Measurements from ENCODE around the gene SLC2A4RG. TPM values are rescaled to one million over a fixed set of nuclear protein-coding genes. Genes with fewer than 3 reads are reported as not detected.

The SLC2A4RG gene
- total RNA-seq, 2 donors from 2014 or later, result 30.5 to 35.1 TPM

- Mint-ChIP-seq H3K27me3 (no peaks in the 10 kb centered on the region), H3K4me3 (no peak overlapping the region)
- no peak for ATAC-seq (replicated peaks)
These were observed 7.3 kb downstream of the SLC2A4RG start for GRCh38 chr20:63746751-63747315.

DNA sequence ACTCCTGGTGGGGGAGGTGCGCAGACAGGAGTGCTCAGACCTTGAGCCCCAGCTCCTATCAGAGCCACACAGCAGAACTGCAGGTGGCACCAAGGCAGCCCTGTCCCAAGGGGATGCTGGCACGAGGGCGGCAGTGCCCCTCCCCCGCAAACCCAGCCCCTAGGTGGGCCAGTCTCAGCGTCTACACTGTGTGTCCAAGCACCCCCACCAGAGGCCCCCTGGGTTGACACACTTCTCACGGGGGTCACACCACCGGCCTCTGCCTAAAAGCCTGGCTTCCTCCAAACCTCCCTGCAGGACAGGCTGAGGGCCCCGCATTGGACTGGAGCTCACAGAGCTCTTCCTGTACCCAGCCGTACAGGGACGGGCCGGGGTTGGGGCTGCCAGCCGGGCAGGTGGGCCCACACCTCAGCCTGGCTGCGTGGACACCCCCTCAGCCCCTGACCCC lies 8.1 kb downstream of the SLC2A4RG start:
- H3K27me3 Mint-ChIP-seq, result no peaks in the 10 kb centered on the region
- H3K4me1 Mint-ChIP-seq, result no peaks in the 10 kb centered on the region
- H3K9me3 Mint-ChIP-seq, result no peaks in the 10 kb centered on the region
- H3K4me3 Mint-ChIP-seq, result no peak overlapping the region
- no peaks in the 10 kb centered on the region for H3K36me3 Mint-ChIP-seq (ENCODE audit: low read depth)
- ATAC-seq (replicated peaks), result no peak
- H3K27ac Mint-ChIP-seq, result no peak overlapping the region

More at GRCh38 chr20:63746751-63747315, 7.3 kb downstream of the SLC2A4RG start:
- no peaks in the 10 kb centered on the region for H3K4me1 Mint-ChIP-seq
- no peaks in the 10 kb centered on the region for H3K9me3 Mint-ChIP-seq
- no peak overlapping the region for H3K27ac Mint-ChIP-seq
- H3K36me3 Mint-ChIP-seq (ENCODE audit: low read depth), result no peaks in the 10 kb centered on the region

DNA sequence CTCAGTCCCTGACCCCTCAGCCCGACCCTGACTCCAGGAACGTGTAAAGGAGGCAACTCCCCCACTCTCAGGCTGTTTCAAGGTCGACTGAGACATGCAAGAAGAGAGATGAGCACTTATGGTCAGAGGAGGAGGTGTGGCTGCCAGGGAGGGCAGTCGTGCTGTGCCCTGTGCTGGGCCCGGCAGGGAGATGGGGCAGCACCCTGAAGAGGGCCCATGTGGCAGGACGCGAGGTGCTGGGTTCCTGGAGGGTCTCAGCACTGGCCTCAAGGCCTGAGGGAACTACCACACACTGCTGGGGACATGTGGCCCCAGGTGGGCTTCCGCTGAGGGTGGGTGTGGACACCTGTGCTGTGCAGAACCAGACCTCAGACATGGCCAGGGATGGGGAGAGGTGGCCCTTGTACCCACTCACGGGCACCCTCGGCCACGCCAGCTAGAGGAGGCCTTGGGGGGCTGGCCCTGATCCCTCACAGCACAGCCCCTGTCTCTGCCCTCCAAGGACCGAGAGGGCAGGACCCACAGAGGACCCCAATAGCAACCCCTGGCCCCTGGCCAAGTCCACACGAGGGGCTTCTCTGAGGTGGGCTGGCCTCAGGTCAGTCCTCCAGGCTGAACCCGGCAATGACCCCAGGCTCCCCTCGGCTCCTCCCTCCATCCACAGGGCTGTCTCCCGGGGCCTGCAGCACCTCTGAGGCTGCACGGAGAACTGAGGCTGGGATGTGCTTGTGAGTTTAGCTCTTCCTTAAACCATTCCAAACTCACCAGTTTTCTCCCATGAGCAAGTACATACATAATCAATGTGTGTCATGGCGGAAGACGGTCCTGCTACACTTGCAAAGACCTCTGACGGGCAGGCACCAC lies 8.7 kb downstream of the SLC2A4RG start:
- Mint-ChIP-seq H3K4me1 (no peaks in the 10 kb centered on the region), H3K9me3 (no peaks in the 10 kb centered on the region), H3K27me3 (no peaks in the 10 kb centered on the region), H3K36me3 (ENCODE audit: low read depth) (no peaks in the 10 kb centered on the region), H3K4me3 (no peak overlapping the region), H3K27ac (peak overlapping the region; percentile 63)
- ATAC-seq (replicated peaks), result no peak

- H3K27ac Mint-ChIP-seq, result peak overlapping the region; percentile 63
- H3K4me1 Mint-ChIP-seq, result no peaks in the 10 kb centered on the region
- H3K27me3 Mint-ChIP-seq, result no peaks in the 10 kb centered on the region
- no peaks in the 10 kb centered on the region for H3K9me3 Mint-ChIP-seq
- H3K36me3 Mint-ChIP-seq (ENCODE audit: low read depth), result no peaks in the 10 kb centered on the region
- no peak for ATAC-seq (replicated peaks)
- no peak overlapping the region for H3K4me3 Mint-ChIP-seq
These were observed 9.3 kb downstream of the SLC2A4RG start for GRCh38 chr20:63748934-63749270.

GRCh38 chr20:63749597-63750508 lies 10.3 kb downstream of the SLC2A4RG start:
- Mint-ChIP-seq H3K4me3 (no peak overlapping the region), H3K27ac (peak overlapping the region; percentile 63), H3K36me3 (ENCODE audit: low read depth) (no peaks in the 10 kb centered on the region), H3K9me3 (no peaks in the 10 kb centered on the region), H3K4me1 (no peaks in the 10 kb centered on the region), H3K27me3 (no peaks in the 10 kb centered on the region)
- ATAC-seq (replicated peaks), result no peak

DNA sequence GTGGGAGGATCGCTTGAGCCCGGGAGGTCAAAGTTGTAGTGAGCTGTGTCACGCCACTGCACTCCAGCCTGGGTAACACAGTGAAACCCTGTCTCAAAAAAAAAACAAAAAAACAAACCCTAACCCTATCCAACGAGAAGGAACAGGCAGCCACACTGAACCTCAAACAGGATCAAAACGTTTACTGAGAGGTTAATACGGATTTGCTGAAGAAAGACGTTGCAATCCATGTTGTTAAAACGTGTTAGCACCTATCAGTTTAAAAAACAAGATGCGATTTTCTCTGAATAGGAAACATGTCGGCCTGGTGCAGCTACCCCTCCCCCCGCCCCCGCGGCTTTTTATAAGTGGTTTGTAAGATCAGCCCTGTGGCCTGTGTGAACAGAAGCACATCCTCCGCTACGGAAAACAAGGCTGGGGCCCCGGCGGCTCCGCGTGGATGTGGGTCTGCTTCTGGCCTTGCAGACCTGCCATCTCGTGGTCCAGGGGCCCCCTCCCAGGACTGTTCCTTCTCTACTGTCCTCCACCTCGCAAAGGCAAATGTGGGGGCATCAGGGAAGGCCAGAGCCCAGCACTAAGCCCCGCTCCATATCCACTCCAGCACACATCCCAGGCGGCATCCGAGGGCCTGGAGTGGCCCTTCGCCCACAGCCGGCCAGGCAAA lies 11.4 kb downstream of the SLC2A4RG start:
- peak; percentile 88 for ATAC-seq (replicated peaks)
- Mint-ChIP-seq H3K4me1 (no peaks in the 10 kb centered on the region), H3K27me3 (no peaks in the 10 kb centered on the region), H3K36me3 (ENCODE audit: low read depth) (no peaks in the 10 kb centered on the region), H3K4me3 (peak overlapping the region; percentile 75), H3K9me3 (no peaks in the 10 kb centered on the region), H3K27ac (peak overlapping the region; percentile 82)

- H3K36me3 Mint-ChIP-seq (ENCODE audit: low read depth), result no peaks in the 10 kb centered on the region
- peak overlapping the region; percentile 82 for H3K27ac Mint-ChIP-seq
- no peaks in the 10 kb centered on the region for H3K9me3 Mint-ChIP-seq
- H3K27me3 Mint-ChIP-seq, result no peaks in the 10 kb centered on the region
- peak overlapping the region; percentile 75 for H3K4me3 Mint-ChIP-seq
- H3K4me1 Mint-ChIP-seq, result no peaks in the 10 kb centered on the region
- ATAC-seq (replicated peaks), result peak; percentile 20
These were observed 12.1 kb downstream of the SLC2A4RG start for GRCh38 chr20:63751471-63752271.

GRCh38 chr20:63752411-63753101 lies 13.0 kb downstream of the SLC2A4RG start:
- no peak for ATAC-seq (replicated peaks)
- H3K36me3 Mint-ChIP-seq (ENCODE audit: low read depth), result no peaks in the 10 kb centered on the region
- no peaks in the 10 kb centered on the region for H3K27me3 Mint-ChIP-seq
- H3K4me1 Mint-ChIP-seq, result peaks cover 3% of the 10 kb centered on the region
- no peak overlapping the region for H3K27ac Mint-ChIP-seq
- no peak overlapping the region for H3K4me3 Mint-ChIP-seq
- H3K9me3 Mint-ChIP-seq, result no peaks in the 10 kb centered on the region

GRCh38 chr20:63753381-63753780 lies 13.8 kb downstream of the SLC2A4RG start:
- no peak overlapping the region for H3K27ac Mint-ChIP-seq
- no peaks in the 10 kb centered on the region for H3K36me3 Mint-ChIP-seq (ENCODE audit: low read depth)
- H3K27me3 Mint-ChIP-seq, result no peaks in the 10 kb centered on the region
- H3K4me3 Mint-ChIP-seq, result no peak overlapping the region
- peaks cover 4% of the 10 kb centered on the region for H3K4me1 Mint-ChIP-seq
- no peak for ATAC-seq (replicated peaks)
- no peaks in the 10 kb centered on the region for H3K9me3 Mint-ChIP-seq

DNA sequence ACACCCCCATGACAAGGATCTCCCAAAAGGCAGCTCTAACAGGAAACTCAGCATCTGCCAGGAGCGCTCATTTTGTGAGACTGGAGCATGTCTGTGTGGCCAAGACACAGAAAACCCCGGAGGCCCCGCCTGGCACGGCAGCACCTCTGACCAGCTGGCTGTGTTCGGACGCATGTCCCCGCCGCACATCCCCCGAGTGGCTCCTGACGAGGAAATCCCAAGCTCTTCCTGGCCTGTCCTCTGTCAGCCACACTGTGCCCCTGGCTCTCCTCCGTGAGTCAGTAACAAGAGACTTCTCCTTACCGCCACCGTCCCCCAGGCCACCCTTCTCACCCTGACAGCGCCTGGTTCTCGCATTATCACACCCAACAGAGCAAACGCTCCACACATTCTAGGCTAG lies 14.4 kb downstream of the SLC2A4RG start:
- no peaks in the 10 kb centered on the region for H3K27me3 Mint-ChIP-seq
- H3K4me3 Mint-ChIP-seq, result no peak overlapping the region
- no peak for ATAC-seq (replicated peaks)
- peaks cover 4% of the 10 kb centered on the region for H3K4me1 Mint-ChIP-seq
- H3K9me3 Mint-ChIP-seq, result no peaks in the 10 kb centered on the region
- H3K36me3 Mint-ChIP-seq (ENCODE audit: low read depth), result no peaks in the 10 kb centered on the region
- H3K27ac Mint-ChIP-seq, result no peak overlapping the region

- ATAC-seq (replicated peaks), result no peak
- Mint-ChIP-seq H3K4me1 (peaks cover 4% of the 10 kb centered on the region), H3K4me3 (no peak overlapping the region)
These were observed 16.5 kb downstream of the SLC2A4RG start for GRCh38 chr20:63755933-63756647.

GRCh38 chr20:63756648-63756991 lies 17.0 kb downstream of the SLC2A4RG start:
- ATAC-seq (replicated peaks), result no peak
- Mint-ChIP-seq H3K4me1 (peaks cover 4% of the 10 kb centered on the region), H3K36me3 (ENCODE audit: low read depth) (no peaks in the 10 kb centered on the region), H3K4me3 (no peak overlapping the region), H3K27ac (no peak overlapping the region), H3K9me3 (no peaks in the 10 kb centered on the region), H3K27me3 (no peaks in the 10 kb centered on the region)

More at GRCh38 chr20:63755933-63756647, 16.5 kb downstream of the SLC2A4RG start:
- Mint-ChIP-seq H3K27ac (no peak overlapping the region), H3K27me3 (no peaks in the 10 kb centered on the region), H3K9me3 (no peaks in the 10 kb centered on the region), H3K36me3 (ENCODE audit: low read depth) (no peaks in the 10 kb centered on the region)

DNA sequence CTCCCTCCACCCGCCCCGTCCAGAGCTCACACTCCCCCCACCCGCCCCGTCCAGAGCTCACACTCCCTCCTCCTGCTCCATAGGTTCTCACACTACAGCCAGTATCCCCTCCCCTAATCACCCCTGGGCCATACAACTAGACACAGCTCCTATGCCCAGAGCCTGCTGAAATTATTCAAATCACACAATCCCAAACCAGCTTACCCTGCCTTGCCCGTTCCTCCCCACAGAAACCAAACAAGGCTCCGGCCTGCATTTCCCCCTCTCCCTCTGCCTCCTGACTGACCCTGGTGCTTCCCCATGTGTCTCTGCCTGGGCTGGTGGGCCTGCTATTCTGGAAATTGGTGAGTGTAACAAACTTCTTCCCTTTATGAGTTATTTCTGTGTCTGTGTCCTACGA lies 18.6 kb downstream of the SLC2A4RG start:
- H3K27me3 Mint-ChIP-seq, result no peaks in the 10 kb centered on the region
- H3K9me3 Mint-ChIP-seq, result no peaks in the 10 kb centered on the region
- ATAC-seq (replicated peaks), result no peak
- no peaks in the 10 kb centered on the region for H3K36me3 Mint-ChIP-seq (ENCODE audit: low read depth)
- H3K27ac Mint-ChIP-seq, result no peak overlapping the region
- peaks cover 4% of the 10 kb centered on the region for H3K4me1 Mint-ChIP-seq
- no peak overlapping the region for H3K4me3 Mint-ChIP-seq
